Sigmoid colon (tissue), 7 donors: ENCODE measurements around the gene CDC25A. TPM values are rescaled to one million over a fixed set of nuclear protein-coding genes. Genes with fewer than 3 reads are reported as not detected.

Source experiments
- DNase-seq: peaks from one replicate; pipeline ENCODE4 v3.0.0-alpha.2; 2019
- H3K27ac ChIP-seq, 4 donors: fragments of 200-600 bp; sonication (generic); one replicate each; pipeline ENCODE4 v1.5.1; 2016 to 2019; ENCODE audit warnings: mild to moderate bottlenecking in 1 of 4
- H3K27me3 ChIP-seq, 3 donors: fragments of 200-600 bp; sonication (generic); one replicate each; pipeline ENCODE4 v1.5.1; 2019; ENCODE audit warnings: mild to moderate bottlenecking in 1 of 3
- H3K36me3 ChIP-seq, 4 donors: fragments of 200-600 bp; sonication (generic); one replicate each; pipeline ENCODE4 v1.5.1; 2016 to 2019
- H3K4me1 ChIP-seq, 4 donors: fragments of 200-600 bp; sonication (generic); one replicate each; pipeline ENCODE4 v1.5.1; 2017 to 2019
- H3K4me3 ChIP-seq, 4 donors: fragments of 200-600 bp; sonication (generic); one replicate each; pipeline ENCODE4 v1.5.1; 2017 to 2019; ENCODE audit warnings: mild to moderate bottlenecking in 2 of 4, moderate library complexity in 1 of 4
- H3K9me3 ChIP-seq, 4 donors: fragments of 200-600 bp in 3 of 4; sonication (generic) in 3 of 4; one replicate each; pipeline versions ENCODE4 v1.5.1 to v1.6.1; 2013 to 2019
- CTCF ChIP-seq, 4 experiments: fragments of 450-650 bp in 3 of 4; fragments of 200-600 bp in 1 of 4; IDR thresholded peaks; one replicate each; pipeline ENCODE4 v1.5.1; 2016 to 2019; ENCODE audit warnings: antibody characterized with exemption in 4 of 4, mild to moderate bottlenecking in 3 of 4, moderate library complexity in 2 of 4
- EP300 ChIP-seq, 4 donors: sonication (generic); formaldehyde crosslinking; IDR thresholded peaks; one replicate each; pipeline ENCODE4 v1.6.1; 2017; ENCODE audit warnings: antibody characterized with exemption in 4 of 4
- POLR2A ChIP-seq, 2 donors: fragments of 450-650 bp; IDR thresholded peaks; one replicate each; pipeline ENCODE4 v1.6.1; 2016; ENCODE audit warnings: antibody characterized with exemption in 2 of 2, mild to moderate bottlenecking in 2 of 2, moderate library complexity in 2 of 2
- POLR2AphosphoS5 ChIP-seq, 4 donors: sonication (generic); formaldehyde crosslinking; IDR thresholded peaks; one replicate each; pipeline ENCODE4 v1.6.1; 2017; ENCODE audit warnings: antibody characterized with exemption in 4 of 4
- WGBS, 2 donors: extraction: QIAGEN DNeasy Blood & Tissue Kit; methylation state at CpG; one replicate each; pipeline ENCODE4 v1.1.7; 2013; 5-methylcytosine and 5-hydroxymethylcytosine counted together
- intact Hi-C: fragments of 100-400 bp; cut with DNase I; formaldehyde crosslinking; loops from one replicate; pipeline ENCODE4 v1.15.1; 2023
- polyA plus RNA-seq, 3 donors: library from polyadenylated mRNA; stranded (reverse); fragments of 200-250 nt; gene quantifications; one replicate each; pipeline ENCODE4 v1.2.3, GENCODE V29; 2013
- total RNA-seq, 4 donors: library from RNA; depleted of rRNA; stranded (reverse); fragments of >200 nt; gene quantifications; one replicate each; pipeline ENCODE4 v1.1.0, GENCODE V29; 2016
- donor health status: healthy with polysubstance abuse.
- donor health status: Bipolar disorder and iron deficiency.
- donor health status: healthy.

Gene CDC25A
- total and polyA plus RNA-seq, 7 donors = 0.27 to 8.1 (median 2.6) TPM; not detected in 1

GRCh38 chr3:48199117-48199516 lies 10.9 kb upstream of the CDC25A start:
- H3K27me3 ChIP-seq = no peaks in the 10 kb centered on the region
- no peaks in the 10 kb centered on the region for H3K4me1 ChIP-seq
- no peak for DNase-seq
- no peaks in the 10 kb centered on the region for H3K9me3 ChIP-seq
- intact Hi-C loops = loop anchor here (10.0 kb wide), 1 partner anchor 236 kb away; the partner anchor contains the start of gene PLXNB1
- H3K36me3 ChIP-seq = no peaks in the 10 kb centered on the region
- H3K4me3 ChIP-seq = no peak overlapping the region
- TF ChIP-seq CTCF (IDR thresholded peaks at IDR 0.05) (no peak), POLR2AphosphoS5 (IDR thresholded peaks at IDR 0.05) (no peak), POLR2A (IDR thresholded peaks at IDR 0.05) (no peak), EP300 (IDR thresholded peaks at IDR 0.05) (no peak)
- no peak overlapping the region for H3K27ac ChIP-seq

DNA sequence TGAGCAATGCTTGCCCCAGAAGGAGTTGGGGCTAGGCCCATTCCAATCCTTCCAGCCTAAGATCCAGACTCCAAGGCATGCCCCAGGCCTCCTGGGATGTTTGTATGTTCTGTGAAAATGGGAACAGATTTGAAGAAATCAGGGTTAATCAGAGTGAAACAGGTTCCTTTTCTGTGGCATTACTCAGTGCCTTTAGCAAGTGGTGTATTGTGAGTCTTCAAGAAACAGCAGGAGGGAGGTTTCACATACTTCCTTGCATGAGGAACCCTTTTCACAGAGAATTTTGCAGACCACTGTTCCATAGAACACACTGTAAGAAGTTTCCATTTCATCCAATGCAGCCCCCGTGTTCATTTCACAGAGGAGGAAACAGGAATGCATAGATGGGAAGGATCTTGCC lies 8.4 kb upstream of the CDC25A start:
- Histone ChIP-seq H3K36me3 (no peaks in the 10 kb centered on the region), H3K27ac (no peak overlapping the region), H3K27me3 (no peaks in the 10 kb centered on the region), H3K4me1 (no peaks in the 10 kb centered on the region), H3K9me3 (no peaks in the 10 kb centered on the region), H3K4me3 (no peak overlapping the region)
- 94 to 97% methylated on average over 1 of the region's 1 CpG for WGBS, 2 donors
- TF ChIP-seq EP300 (IDR thresholded peaks at IDR 0.05) (no peak), POLR2A (IDR thresholded peaks at IDR 0.05) (no peak), POLR2AphosphoS5 (IDR thresholded peaks at IDR 0.05) (no peak), CTCF (IDR thresholded peaks at IDR 0.05) (no peak)
- no peak for DNase-seq
- intact Hi-C loops = loop anchor here (10.0 kb wide), 1 partner anchor 238 kb away; the partner anchor contains the start of gene PLXNB1

GRCh38 chr3:48194446-48195071 lies 6.3 kb upstream of the CDC25A start:
- Histone ChIP-seq H3K4me1 (no peaks in the 10 kb centered on the region), H3K27me3 (no peaks in the 10 kb centered on the region), H3K4me3 (no peak overlapping the region), H3K27ac (no peak overlapping the region), H3K9me3 (no peaks in the 10 kb centered on the region), H3K36me3 (no peaks in the 10 kb centered on the region)
- DNase-seq = no peak
- intact Hi-C loops = loop anchor here (10.0 kb wide), 1 partner anchor 240 kb away; the partner anchor contains the start of gene PLXNB1
- TF ChIP-seq POLR2AphosphoS5 (IDR thresholded peaks at IDR 0.05) = no peak
- TF ChIP-seq EP300 (IDR thresholded peaks at IDR 0.05) = no peak
- TF ChIP-seq CTCF (IDR thresholded peaks at IDR 0.05) = peak in 3 of 4 experiments; percentile 50 to 62 (median 52)
- no peak for TF ChIP-seq POLR2A (IDR thresholded peaks at IDR 0.05)
- WGBS, 2 donors = 49 to 52% methylated on average over 9 of the region's 9 CpGs

- intact Hi-C loops = loop anchor here (10.0 kb wide), 1 partner anchor 244 kb away; the partner anchor contains the start of gene PLXNB1
- peaks cover 0 to 17% (median 14%) of the 10 kb centered on the region in 4 donors for H3K4me1 ChIP-seq
- H3K27ac ChIP-seq = no peak overlapping the region
- TF ChIP-seq EP300 (IDR thresholded peaks at IDR 0.05) = no peak
- TF ChIP-seq CTCF (IDR thresholded peaks at IDR 0.05) = no peak
- TF ChIP-seq POLR2AphosphoS5 (IDR thresholded peaks at IDR 0.05) = no peak
- no peak for TF ChIP-seq POLR2A (IDR thresholded peaks at IDR 0.05)
- H3K9me3 ChIP-seq = no peaks in the 10 kb centered on the region
- H3K27me3 ChIP-seq = peaks cover 0 to 2% (median 0%) of the 10 kb centered on the region in 3 donors
- 42 to 80% methylated on average over 3 of the region's 3 CpGs for WGBS, 2 donors
- DNase-seq = no peak
- no peaks in the 10 kb centered on the region for H3K36me3 ChIP-seq
- no peak overlapping the region for H3K4me3 ChIP-seq
Observed at GRCh38 chr3:48190911-48191310, 2.7 kb upstream of the CDC25A start.
